HepG2 (cell line): Measurements from ENCODE around the gene MNT. TPM values are rescaled to one million over a fixed set of nuclear protein-coding genes. Genes with fewer than 3 reads are reported as not detected.

Experiments
- BHLHE40 ChIP-seq: IDR thresholded peaks from 2 replicates; pipeline ENCODE4 v1.6.1; 2011; ENCODE audit warnings: low read length, improper control_type of control experiment
- BRD4 ChIP-seq: sonication (generic); formaldehyde crosslinking; IDR thresholded peaks from 2 replicates; pipeline ENCODE4 v1.4.0; 2020; ENCODE audit warnings: missing genetic modification reagents
- CC2D1A ChIP-seq: sonication (generic); formaldehyde crosslinking; IDR thresholded peaks from 2 replicates; pipeline ENCODE4 v1.8.1; 2023; ENCODE audit warnings: mild to moderate bottlenecking, missing genetic modification reagents
- CERS6 ChIP-seq: sonication (generic); formaldehyde crosslinking; IDR thresholded peaks from 2 replicates; pipeline ENCODE4 v1.5.0; 2020; ENCODE audit warnings: missing genetic modification reagents
- FOXK2 ChIP-seq: fragments of 450-650 bp; IDR thresholded peaks from 2 replicates; pipeline ENCODE4 v1.6.1; 2016
- GABPB1 ChIP-seq: IDR thresholded peaks from 2 replicates; pipeline ENCODE4 v1.6.1; 2016; ENCODE audit warnings: mild to moderate bottlenecking, missing genetic modification reagents, moderate library complexity, missing compliant biosample characterization
- GTF3A ChIP-seq: sonication (generic); formaldehyde crosslinking; conservative IDR thresholded peaks from 2 replicates; pipeline ENCODE4 v1.4.0; 2020; ENCODE audit warnings: mild to moderate bottlenecking, missing genetic modification reagents
- HDAC2 ChIP-seq: sonication (generic); formaldehyde crosslinking; IDR thresholded peaks from 2 replicates; pipeline ENCODE4 v1.4.0; 2020; ENCODE audit warnings: missing genetic modification reagents
- HNF4A ChIP-seq: sonication (generic); formaldehyde crosslinking; IDR thresholded peaks from 2 replicates; pipeline ENCODE4 v1.4.0; 2020; ENCODE audit warnings: missing genetic modification reagents
- ISX ChIP-seq: sonication (generic); formaldehyde crosslinking; conservative IDR thresholded peaks from 2 replicates; pipeline ENCODE4 v1.5.0; 2020; ENCODE audit warnings: missing genetic modification reagents
- LRRFIP1 ChIP-seq: sonication (generic); formaldehyde crosslinking; conservative IDR thresholded peaks from 2 replicates; pipeline ENCODE4 v1.4.0; 2020; ENCODE audit warnings: missing genetic modification reagents
- MAFG ChIP-seq: sonication (generic); formaldehyde crosslinking; IDR thresholded peaks from 2 replicates; pipeline ENCODE4 v1.5.1; 2020; ENCODE audit warnings: mild to moderate bottlenecking, missing genetic modification reagents
- SAFB2 ChIP-seq: sonication (generic); formaldehyde crosslinking; IDR thresholded peaks from 2 replicates; pipeline ENCODE4 v1.5.1; 2020; ENCODE audit warnings: missing genetic modification reagents, low read depth, mild to moderate bottlenecking, borderline replicate concordance
- SIX1 ChIP-seq: sonication (generic); formaldehyde crosslinking; IDR thresholded peaks from 2 replicates; pipeline ENCODE4 v1.4.0; 2020; ENCODE audit warnings: missing genetic modification reagents, borderline replicate concordance
- SRF ChIP-seq: IDR thresholded peaks from 2 replicates; pipeline ENCODE4 v1.6.1; 2011; ENCODE audit warnings: mild to moderate bottlenecking, low read depth, low read length, moderate library complexity
- U2AF2 ChIP-seq: fragments of 200-400 bp; formaldehyde crosslinking; IDR thresholded peaks from 2 replicates; pipeline ENCODE4 v1.6.1; 2017; ENCODE audit warnings: low read depth, mild to moderate bottlenecking, low read length
- ZBTB39 ChIP-seq: sonication (generic); formaldehyde crosslinking; IDR thresholded peaks from 2 replicates; pipeline ENCODE4 v1.5.0; 2020; ENCODE audit warnings: missing genetic modification reagents
- ZNF224 ChIP-seq: sonication (generic); formaldehyde crosslinking; IDR thresholded peaks from 2 replicates; pipeline ENCODE4 v1.5.0; 2020; ENCODE audit warnings: mild to moderate bottlenecking, missing genetic modification reagents
- ZNF260 ChIP-seq: sonication (generic); formaldehyde crosslinking; IDR thresholded peaks from 2 replicates; pipeline ENCODE4 v1.4.0; 2020; ENCODE audit warnings: missing genetic modification reagents, low read depth, mild to moderate bottlenecking, borderline replicate concordance
- ZNF513 ChIP-seq: sonication (generic); formaldehyde crosslinking; conservative IDR thresholded peaks from 2 replicates; pipeline ENCODE4 v1.5.0; 2020; ENCODE audit warnings: missing genetic modification reagents
- ZNF576 ChIP-seq: sonication (generic); formaldehyde crosslinking; IDR thresholded peaks from 2 replicates; pipeline ENCODE4 v1.4.0; 2020; ENCODE audit warnings: mild to moderate bottlenecking, missing genetic modification reagents
- ZNF749 ChIP-seq: sonication (generic); formaldehyde crosslinking; IDR thresholded peaks from 2 replicates; pipeline ENCODE4 v1.8.0; 2022; ENCODE audit warnings: mild to moderate bottlenecking, missing genetic modification reagents, moderate library complexity, borderline replicate concordance
- ZNF777 ChIP-seq: sonication (generic); formaldehyde crosslinking; IDR thresholded peaks from 2 replicates; pipeline ENCODE4 v1.4.0; 2020; ENCODE audit warnings: missing genetic modification reagents
- ZSCAN29 ChIP-seq: sonication (generic); formaldehyde crosslinking; conservative IDR thresholded peaks from 2 replicates; pipeline ENCODE4 v1.4.0; 2020; ENCODE audit warnings: mild to moderate bottlenecking, missing genetic modification reagents
- polyA plus RNA-seq, 8 experiments: library from polyadenylated mRNA; depleted of rRNA in 3 of 8; stranded (reverse) in 7 of 8; unstranded in 1 of 8; fragments of >200 nt; fragmentation: Illumina TruSeq in 4 of 8; extraction: Trizol in 4 of 8; gene quantifications; 2 replicates each; pipeline versions ENCODE4 v1.2.1 to v1.2.3, GENCODE V29; 2011 to 2016; ENCODE audit warnings: low read depth in 4 of 8, missing spikeins in 1 of 8, mixed read lengths in 1 of 8; ENCODE audit not compliant: insufficient read depth in 1 of 8
- total RNA-seq, 5 experiments: library from RNA; depleted of rRNA; stranded (reverse); fragments of >200 nt; fragmentation: Illumina TruSeq; extraction: Trizol; gene quantifications; 2 replicates each; pipeline ENCODE4 v1.2.3, GENCODE V29; 2016; ENCODE audit warnings: low read depth in 1 of 5

Gene MNT
- total and polyA plus RNA-seq, 2 of the 13 experiments (the other 11 are each of a cell fraction or from before 2014, with no cell fraction given), result 2.1 to 3.5 TPM

GRCh38 chr17:2336215-2336851, 64.5 kb downstream of the MNT start, which contains the start of gene TSR1 (continued):
- TF ChIP-seq LRRFIP1 (CRISPR knock-in tag) (no peak; the same call in 1 of the 2 replicates), SRF (no peak), HDAC2 (CRISPR knock-in tag) (peak; percentile 74; the same call in 1 of the 2 replicates), SIX1 (CRISPR knock-in tag) (no peak), CC2D1A (peak; percentile 90; the same call in 1 of the 2 replicates), HNF4A (CRISPR knock-in tag) (peak; percentile 6; the same call in 1 of the 2 replicates), MAFG (no peak), SAFB2 (CRISPR knock-in tag) (no peak), BHLHE40 (peak; percentile 63), FOXK2 (peak; percentile 13; the same call in 1 of the 2 replicates), ISX (no peak), GABPB1 (CRISPR knock-in tag) (peak; percentile 100), GTF3A (no peak), U2AF2 (no peak), ZNF576 (0 out of 2 replicates have a peak, but pooled peaks have one; percentile 25), BRD4 (CRISPR knock-in tag) (no peak; the same call in 1 of the 2 replicates), ZNF749 (peak; percentile 74), ZNF513 (no peak), CERS6 (peak; percentile 78), ZSCAN29 (CRISPR knock-in tag) (0 out of 2 replicates have a peak, but pooled peaks have one; percentile 2), ZNF224 (CRISPR knock-in tag) (peak; percentile 87), ZNF777 (CRISPR knock-in tag) (no peak), ZNF260 (no peak), ZBTB39 (CRISPR knock-in tag) (no peak; the same call in 1 of the 2 replicates)
